ENCODE measurements around the gene PKN1.
A peak's percentile ranks its signal among the peaks of the same experiment; 100 is the strongest.

- TF ChIP-seq, protein P1, sequence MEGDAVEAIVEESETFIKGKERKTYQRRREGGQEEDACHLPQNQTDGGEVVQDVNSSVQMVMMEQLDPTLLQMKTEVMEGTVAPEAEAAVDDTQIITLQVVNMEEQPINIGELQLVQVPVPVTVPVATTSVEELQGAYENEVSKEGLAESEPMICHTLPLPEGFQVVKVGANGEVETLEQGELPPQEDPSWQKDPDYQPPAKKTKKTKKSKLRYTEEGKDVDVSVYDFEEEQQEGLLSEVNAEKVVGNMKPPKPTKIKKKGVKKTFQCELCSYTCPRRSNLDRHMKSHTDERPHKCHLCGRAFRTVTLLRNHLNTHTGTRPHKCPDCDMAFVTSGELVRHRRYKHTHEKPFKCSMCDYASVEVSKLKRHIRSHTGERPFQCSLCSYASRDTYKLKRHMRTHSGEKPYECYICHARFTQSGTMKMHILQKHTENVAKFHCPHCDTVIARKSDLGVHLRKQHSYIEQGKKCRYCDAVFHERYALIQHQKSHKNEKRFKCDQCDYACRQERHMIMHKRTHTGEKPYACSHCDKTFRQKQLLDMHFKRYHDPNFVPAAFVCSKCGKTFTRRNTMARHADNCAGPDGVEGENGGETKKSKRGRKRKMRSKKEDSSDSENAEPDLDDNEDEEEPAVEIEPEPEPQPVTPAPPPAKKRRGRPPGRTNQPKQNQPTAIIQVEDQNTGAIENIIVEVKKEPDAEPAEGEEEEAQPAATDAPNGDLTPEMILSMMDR (IDR thresholded peaks at IDR 0.05; ENCODE audit: low read depth, low read length, missing input control), result no peak
- TF ChIP-seq SP1 (IDR thresholded peaks at IDR 0.05) (no peak), HNF4A (conservative IDR thresholded peaks at IDR 0.05) (peak; percentile 5 to 46), JUND (IDR thresholded peaks at IDR 0.05) (no peak), EGR1 (IDR thresholded peaks at IDR 0.05; ENCODE audit: low read depth in 2 of 2) (no peak), FOXA2 (IDR thresholded peaks at IDR 0.05) (no peak)
- TF ChIP-seq, protein P2, sequence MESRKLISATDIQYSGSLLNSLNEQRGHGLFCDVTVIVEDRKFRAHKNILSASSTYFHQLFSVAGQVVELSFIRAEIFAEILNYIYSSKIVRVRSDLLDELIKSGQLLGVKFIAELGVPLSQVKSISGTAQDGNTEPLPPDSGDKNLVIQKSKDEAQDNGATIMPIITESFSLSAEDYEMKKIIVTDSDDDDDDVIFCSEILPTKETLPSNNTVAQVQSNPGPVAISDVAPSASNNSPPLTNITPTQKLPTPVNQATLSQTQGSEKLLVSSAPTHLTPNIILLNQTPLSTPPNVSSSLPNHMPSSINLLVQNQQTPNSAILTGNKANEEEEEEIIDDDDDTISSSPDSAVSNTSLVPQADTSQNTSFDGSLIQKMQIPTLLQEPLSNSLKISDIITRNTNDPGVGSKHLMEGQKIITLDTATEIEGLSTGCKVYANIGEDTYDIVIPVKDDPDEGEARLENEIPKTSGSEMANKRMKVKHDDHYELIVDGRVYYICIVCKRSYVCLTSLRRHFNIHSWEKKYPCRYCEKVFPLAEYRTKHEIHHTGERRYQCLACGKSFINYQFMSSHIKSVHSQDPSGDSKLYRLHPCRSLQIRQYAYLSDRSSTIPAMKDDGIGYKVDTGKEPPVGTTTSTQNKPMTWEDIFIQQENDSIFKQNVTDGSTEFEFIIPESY (IDR thresholded peaks at IDR 0.05), result no peak
Observed at GRCh38 chr19:14516746-14517438, 83.8 kb downstream of the PKN1 start.

Measured in liver (tissue), 3 donors.